Measurements from ENCODE around the gene RUFY3. TPM values are rescaled to one million over a fixed set of nuclear protein-coding genes. Genes with fewer than 3 reads are reported as not detected.
"Not testable (repeated sequence)": the region's sequence is repeated elsewhere in the genome, so short reads cannot be mapped to it uniquely, and the experiment has no call there.

RUFY3 gene
- total RNA-seq, 1 donor from 2014 or later = 54.8 TPM

DNA sequence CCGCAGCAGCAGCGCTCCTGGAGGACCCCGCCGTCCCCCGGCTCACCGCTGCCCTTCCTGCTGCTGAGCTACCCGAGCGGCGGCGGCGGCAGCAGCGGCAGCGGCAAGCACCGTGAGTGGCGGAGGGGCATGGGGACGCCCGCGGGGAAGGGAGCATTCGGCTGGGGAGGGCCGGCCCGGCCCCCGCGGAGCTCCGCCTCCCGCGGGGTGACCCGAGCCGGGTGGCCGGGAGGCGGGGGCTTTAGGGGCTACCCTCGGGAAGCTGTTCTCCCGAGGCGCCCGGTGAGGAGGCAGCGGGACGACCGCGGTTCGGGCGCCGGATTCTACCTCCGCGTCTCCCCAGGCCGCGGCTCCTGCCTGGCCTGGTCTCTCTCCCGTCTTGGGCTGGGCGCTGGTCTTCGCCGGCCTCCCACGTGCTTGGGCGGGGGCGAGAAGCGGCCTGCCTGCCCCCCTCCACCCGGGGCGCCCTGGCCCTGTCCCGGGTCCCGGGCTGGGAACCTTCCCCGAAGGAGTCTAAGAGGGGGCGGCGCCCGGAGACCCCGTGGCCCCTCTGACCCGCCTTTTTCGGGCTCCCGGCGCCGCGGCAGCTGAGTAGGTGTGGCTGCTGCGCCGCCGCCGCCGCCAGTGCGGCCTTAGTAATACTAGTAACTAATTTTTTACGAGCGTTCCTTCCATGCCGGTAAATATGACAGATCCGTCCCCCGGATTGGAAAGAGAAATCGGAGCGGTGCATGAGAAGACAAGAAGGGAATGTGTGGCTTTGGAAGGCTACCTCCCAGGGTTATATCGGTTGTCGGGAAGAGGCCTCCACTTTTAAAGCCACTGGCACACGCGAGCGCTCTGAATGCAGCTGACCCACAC, 16.4 kb upstream of the RUFY3 start:
- DNase-seq (ENCODE audit: low spot score) = peak; percentile 94

DNA sequence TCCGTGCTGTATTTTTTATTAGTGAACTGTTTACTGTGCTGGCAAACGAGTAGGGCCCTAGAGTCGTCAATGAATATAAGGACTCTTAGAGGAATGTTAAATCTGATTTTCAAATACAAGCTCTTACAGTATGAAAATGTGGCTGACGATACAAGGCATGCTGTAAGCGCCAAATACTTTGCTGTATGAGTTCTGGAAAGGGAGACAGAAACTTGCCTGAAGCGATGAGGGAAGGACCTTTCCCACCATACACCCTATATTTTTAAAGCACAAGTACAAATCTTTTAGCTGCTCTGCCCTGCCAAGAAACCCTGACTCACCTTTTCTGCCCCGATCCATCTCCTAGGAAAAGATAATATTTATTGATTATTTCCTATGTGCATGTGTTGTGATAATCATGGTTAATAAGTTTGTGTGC, 15.7 kb upstream of the RUFY3 start:
- DNase-seq (ENCODE audit: low spot score) = no peak

- DNase-seq (ENCODE audit: low spot score) = no peak
These were observed 15.2 kb upstream of the RUFY3 start for GRCh38 chr4:70706516-70706915.

GRCh38 chr4:70709611-70710205, 12.1 kb upstream of the RUFY3 start:
- no peak for DNase-seq (ENCODE audit: low spot score)

- DNase-seq (ENCODE audit: low spot score) = no peak
These were observed 10.2 kb upstream of the RUFY3 start for GRCh38 chr4:70711599-70711998.

- DNase-seq (ENCODE audit: low spot score) = no peak
These were observed 9.6 kb upstream of the RUFY3 start for GRCh38 chr4:70712150-70712549.

- no peak for DNase-seq (ENCODE audit: low spot score)
These were observed 8.9 kb upstream of the RUFY3 start for GRCh38 chr4:70712604-70713452.

GRCh38 chr4:70713453-70714078, 8.2 kb upstream of the RUFY3 start:
- DNase-seq (ENCODE audit: low spot score) = no peak

DNA sequence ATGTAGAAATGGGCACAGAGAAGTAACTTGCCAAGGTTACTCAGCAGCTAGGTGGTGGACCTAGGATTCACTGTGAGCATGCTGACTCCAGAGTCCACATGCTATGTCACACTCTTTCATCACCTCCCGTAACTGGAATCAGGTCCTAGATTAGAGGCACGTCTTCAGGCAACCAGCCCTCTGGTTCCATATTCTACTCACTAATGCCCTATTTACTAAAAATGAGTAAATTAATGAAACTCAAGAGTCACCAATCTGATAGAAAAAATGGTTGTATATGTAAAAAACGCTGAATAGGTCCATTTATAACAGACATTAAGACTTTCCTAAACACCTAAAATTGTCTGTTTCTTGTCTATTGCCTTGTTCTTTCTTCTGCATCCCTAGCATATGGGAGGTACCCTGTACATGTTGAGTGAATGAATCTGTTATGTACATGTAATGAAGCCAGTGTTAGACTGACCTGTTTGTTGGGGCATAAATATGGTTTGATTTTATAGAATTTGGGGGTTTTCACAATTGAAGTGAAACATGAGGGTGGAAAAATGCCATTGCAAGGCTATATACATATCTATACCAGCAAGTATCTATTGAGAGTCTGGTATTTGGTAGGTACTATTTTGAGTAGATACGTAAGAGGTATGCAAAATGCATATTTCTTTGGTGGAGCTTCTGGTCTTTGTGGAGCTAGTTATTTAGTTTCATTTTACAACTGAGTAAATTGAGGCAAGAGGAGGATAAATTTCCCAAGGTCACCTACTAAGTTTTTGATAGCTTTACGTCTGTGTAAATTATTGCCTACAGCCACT, 7.5 kb upstream of the RUFY3 start:
- no peak for DNase-seq (ENCODE audit: low spot score)

GRCh38 chr4:70715097-70715496, 6.7 kb upstream of the RUFY3 start:
- no peak for DNase-seq (ENCODE audit: low spot score)

GRCh38 chr4:70718811-70719604, 2.8 kb upstream of the RUFY3 start:
- no peak for DNase-seq (ENCODE audit: low spot score)

DNA sequence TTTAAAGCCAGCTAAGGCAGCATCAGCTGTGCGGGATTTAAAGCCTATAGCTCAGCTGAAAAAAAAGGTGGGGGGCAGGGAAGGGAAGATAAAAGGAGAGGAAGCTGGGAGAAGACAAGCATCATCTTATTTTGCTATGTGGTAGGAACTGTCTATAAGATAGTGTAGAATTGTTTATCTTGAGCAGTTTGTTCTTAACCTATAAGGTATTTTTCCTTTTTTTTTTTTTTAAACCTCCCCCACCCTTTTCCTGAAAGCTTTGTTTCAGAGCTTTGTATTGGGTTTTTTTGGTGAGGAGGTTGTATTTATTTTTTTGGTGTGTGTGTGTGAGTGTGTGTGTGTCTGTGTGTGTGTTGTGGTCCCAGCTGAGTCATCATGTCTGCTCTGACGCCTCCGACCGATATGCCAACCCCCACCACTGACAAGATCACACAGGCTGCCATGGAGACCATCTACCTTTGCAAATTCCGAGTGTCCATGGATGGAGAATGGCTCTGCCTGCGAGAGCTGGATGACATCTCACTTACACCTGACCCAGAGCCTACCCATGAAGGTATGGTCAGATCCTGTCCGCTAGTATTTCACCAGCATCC, 531 bp downstream of the RUFY3 start:
- no peak for DNase-seq (ENCODE audit: low spot score)

GRCh38 chr4:70724463-70724862, 2.7 kb downstream of the RUFY3 start:
- no peak for DNase-seq (ENCODE audit: low spot score)

DNA sequence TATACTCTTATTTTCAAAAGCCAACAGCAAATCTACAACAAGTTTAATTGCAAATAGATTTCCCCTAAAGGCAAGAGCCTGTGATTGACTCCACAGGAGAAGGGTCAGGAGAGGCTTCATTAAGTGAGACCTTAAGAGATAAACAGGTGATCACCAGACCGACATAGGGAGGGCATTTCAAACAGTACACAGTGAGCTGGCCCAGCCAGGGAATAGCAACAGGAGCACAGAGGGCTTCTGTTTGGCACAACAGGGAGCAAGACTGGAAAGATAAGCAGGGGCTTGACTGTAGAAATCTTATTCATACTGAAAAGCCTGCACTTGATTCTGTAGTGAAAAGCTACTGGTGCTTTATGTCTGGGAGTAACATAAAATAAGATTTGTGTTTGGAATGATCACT, 3.9 kb downstream of the RUFY3 start:
- DNase-seq (ENCODE audit: low spot score) = no peak

DNA sequence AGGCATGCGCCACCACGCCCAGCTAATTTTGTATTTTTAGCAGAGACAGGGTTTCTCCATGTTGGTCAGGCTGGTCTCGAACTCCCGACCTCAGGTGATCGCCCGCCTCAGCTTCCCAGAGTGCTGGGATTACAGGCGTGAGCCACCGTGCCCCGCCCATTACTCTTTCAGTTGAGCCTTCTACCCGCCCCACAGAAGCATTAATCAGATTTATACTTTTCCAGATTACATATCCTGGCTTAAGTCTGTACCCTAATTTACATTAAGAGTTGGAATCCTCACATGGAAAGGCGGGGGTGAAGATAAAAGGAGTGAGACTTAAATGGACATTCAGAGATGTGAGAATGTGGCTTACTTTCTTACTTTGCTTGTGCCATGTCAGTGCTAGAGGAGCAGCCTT, 4.8 kb downstream of the RUFY3 start:
- DNase-seq (ENCODE audit: low spot score) = not testable (repeated sequence)

- DNase-seq (ENCODE audit: low spot score) = no peak
These were observed 6.3 kb downstream of the RUFY3 start for GRCh38 chr4:70728091-70728490.

DNA sequence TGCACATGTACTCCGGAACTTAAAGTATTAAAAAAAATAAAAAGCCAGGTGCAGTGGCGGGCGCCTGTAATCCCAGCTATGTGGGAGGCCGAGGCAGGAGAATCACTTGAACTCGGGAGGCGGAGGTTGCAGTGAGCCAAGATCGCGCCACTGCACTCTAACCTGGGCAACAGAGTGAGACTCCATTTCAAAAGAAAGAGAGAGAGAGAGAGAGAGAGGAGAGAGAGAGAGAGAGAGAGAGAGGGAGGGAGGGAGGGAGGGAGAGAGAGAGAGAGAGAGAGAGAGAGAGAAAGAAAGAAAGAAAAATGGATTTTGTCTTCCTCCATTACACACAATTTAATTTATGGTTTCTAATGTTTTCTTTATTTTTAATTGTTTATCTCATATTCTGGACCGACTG, 11.1 kb downstream of the RUFY3 start:
- DNase-seq (ENCODE audit: low spot score) = not testable (repeated sequence)

- DNase-seq (ENCODE audit: low spot score) = no peak
These were observed 12.6 kb downstream of the RUFY3 start for GRCh38 chr4:70734168-70734954.

- no peak for DNase-seq (ENCODE audit: low spot score)
These were observed 13.2 kb downstream of the RUFY3 start for GRCh38 chr4:70734971-70735370.

Data from mesenteric fat pad (tissue), 1 donor.